PC-9 (cell line): ENCODE measurements around the gene SCOC. TPM values are rescaled to one million over a fixed set of nuclear protein-coding genes. Genes with fewer than 3 reads are reported as not detected.
A peak's percentile ranks its signal among the peaks of the same experiment; 100 is the strongest.

Experiments used
- BruUV-seq: library from RNA; stranded (reverse); fragments of 400-500 nt; replicated peaks from 2 replicates; lab custom pipeline; 2021; lab: Mats Ljungman, UMichigan
- CTCF ChIA-PET: fragments of 300-600 bp; sonication (Branson Sonifier 250); formaldehyde crosslinking; loops from one replicate; lab custom pipeline; 2022; ENCODE audit warnings: antibody characterized with exemption; lab: Charles Lee
- POLR2A ChIA-PET: fragments of 300-600 bp; sonication (Branson Sonifier 250); formaldehyde crosslinking; loops from one replicate; lab custom pipeline; 2022; ENCODE audit warnings: antibody characterized with exemption; ENCODE audit not compliant: unreplicated experiment; lab: Charles Lee
- DNase-seq, 2 experiments: peaks; one replicate each; pipeline versions ENCODE4 v3.0.0 to v3.0.0-alpha.2; 2015 to 2022; ENCODE audit warnings: mixed read lengths in 1 of 2
- H2AFZ ChIP-seq: fragments of 200-600 bp; sonication (generic); 2 replicates; pipeline ENCODE4 v1.8.1; 2017; ENCODE audit warnings: antibody characterized with exemption
- H3F3A ChIP-seq: fragments of 200-600 bp; sonication (generic); 2 replicates; pipeline ENCODE4 v1.8.1; 2017; ENCODE audit warnings: antibody characterized with exemption, mild to moderate bottlenecking, low read depth; ENCODE audit not compliant: insufficient read depth
- H3K27ac ChIP-seq: fragments of 200-600 bp; sonication (generic); 2 replicates; pipeline ENCODE4 v1.6.1; 2016; ENCODE audit warnings: mixed run types
- H3K27me3 ChIP-seq: fragments of 200-600 bp; sonication (generic); 2 replicates; pipeline ENCODE4 v1.6.1; 2016; ENCODE audit warnings: low read depth, mixed run types; ENCODE audit not compliant: insufficient read depth
- H3K36me3 ChIP-seq: fragments of 200-600 bp; sonication (generic); 2 replicates; pipeline ENCODE4 v1.6.1; 2016; ENCODE audit warnings: low read depth, mixed run types
- H3K4me1 ChIP-seq: fragments of 200-600 bp; sonication (generic); replicated peaks from 2 replicates; pipeline ENCODE4 v1.6.1; 2016; ENCODE audit warnings: mixed run types; ENCODE audit not compliant: insufficient read depth
- H3K4me2 ChIP-seq: fragments of 200-600 bp; sonication (generic); 2 replicates; pipeline ENCODE4 v1.6.1; 2017; ENCODE audit warnings: mixed run types
- H3K4me3 ChIP-seq: fragments of 200-600 bp; sonication (generic); 2 replicates; pipeline ENCODE4 v1.6.1; 2016; ENCODE audit warnings: mixed run types
- H3K79me2 ChIP-seq: fragments of 200-600 bp; sonication (generic); 2 replicates; pipeline ENCODE4 v1.6.1; 2017; ENCODE audit warnings: low read depth, mixed run types
- H3K9me2 ChIP-seq: fragments of 200-600 bp; sonication (generic); 2 replicates; pipeline ENCODE4 v1.8.1; 2017; ENCODE audit warnings: mild to moderate bottlenecking; ENCODE audit not compliant: insufficient read depth
- H3K9me3 ChIP-seq: fragments of 200-600 bp; sonication (generic); 2 replicates; pipeline ENCODE4 v1.8.1; 2016; ENCODE audit warnings: low read depth; ENCODE audit not compliant: insufficient read depth
- H4K20me1 ChIP-seq: fragments of 200-600 bp; sonication (generic); 2 replicates; pipeline ENCODE4 v1.8.1; 2017; ENCODE audit not compliant: insufficient read depth
- EZH2 ChIP-seq: fragments of 200-600 bp; sonication (generic); IDR thresholded peaks from 2 replicates; pipeline ENCODE4 v1.8.0; 2017; ENCODE audit warnings: antibody characterized with exemption, low read depth
- intact Hi-C: fragments of 100-400 bp; cut with micrococcal nuclease; formaldehyde crosslinking; loops from one replicate; pipeline ENCODE4 v1.10.0; 2022; ENCODE audit not compliant: unreplicated experiment
- total RNA-seq: library from RNA; stranded (reverse); gene quantifications from 2 replicates; pipeline ENCODE4 v1.2.3, GENCODE V29; 2021
- TF ChIP-seq, protein P1 (sequence below): fragments of 200-600 bp; sonication (generic); conservative IDR thresholded peaks from 2 replicates; pipeline ENCODE4 v1.6.1; 2017; ENCODE audit warnings: mixed run types, antibody characterized with exemption, mild to moderate bottlenecking, moderate library complexity

The SCOC gene
- total RNA-seq, 1 experiment from 2014 or later: 53.0 TPM

DNA sequence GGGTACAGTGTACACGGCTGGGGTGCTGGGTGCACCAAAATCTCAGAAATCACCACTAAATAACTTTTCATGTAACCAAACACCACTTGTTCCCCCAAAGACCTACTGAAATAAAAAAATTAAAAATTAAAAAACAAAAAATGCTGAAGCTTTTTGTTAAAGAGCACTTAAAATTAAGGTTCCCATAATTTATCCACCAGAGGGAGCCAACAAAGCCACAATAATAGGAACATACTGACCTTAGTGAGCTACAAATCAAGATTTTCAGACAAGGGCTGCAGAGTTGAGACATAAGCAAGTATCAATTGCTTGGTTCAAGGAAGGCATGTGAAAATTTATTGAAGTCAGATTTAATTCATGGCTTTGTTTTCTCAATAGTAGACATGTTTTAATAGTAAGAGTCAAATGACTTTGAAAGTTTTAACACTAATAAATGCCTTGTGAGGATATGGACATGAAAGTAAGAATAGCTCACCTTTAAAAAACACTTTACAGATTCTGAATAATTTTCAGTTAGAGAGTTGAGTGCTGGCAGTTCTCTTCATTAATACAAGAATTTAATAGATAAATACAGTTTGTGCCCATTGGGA lies 43.0 kb upstream of the SCOC start:
- no peaks in the 10 kb centered on the region for H3K27me3 ChIP-seq
- no peaks in the 10 kb centered on the region for H4K20me1 ChIP-seq
- DNase-seq: no peak
- H3F3A ChIP-seq: no peaks in the 10 kb centered on the region
- H2AFZ ChIP-seq: no peak overlapping the region
- CTCF ChIA-PET: interaction anchor here (0.5 to 1.9 kb wide), 6 partner anchors 10 to 1233 kb away, joined by 3 to 14 read pairs (median 4); no protein-coding TSS in a partner anchor
- no peaks in the 10 kb centered on the region for H3K9me3 ChIP-seq
- no peaks in the 10 kb centered on the region for H3K36me3 ChIP-seq
- no peaks in the 10 kb centered on the region for H3K79me2 ChIP-seq
- BruUV-seq: no TSS peak
- no peak overlapping the region for H3K4me3 ChIP-seq
- H3K4me1 ChIP-seq: no peaks in the 10 kb centered on the region
- no peak overlapping the region for H3K4me2 ChIP-seq
- no peak for TF ChIP-seq EZH2
- TF ChIP-seq, protein P1, sequence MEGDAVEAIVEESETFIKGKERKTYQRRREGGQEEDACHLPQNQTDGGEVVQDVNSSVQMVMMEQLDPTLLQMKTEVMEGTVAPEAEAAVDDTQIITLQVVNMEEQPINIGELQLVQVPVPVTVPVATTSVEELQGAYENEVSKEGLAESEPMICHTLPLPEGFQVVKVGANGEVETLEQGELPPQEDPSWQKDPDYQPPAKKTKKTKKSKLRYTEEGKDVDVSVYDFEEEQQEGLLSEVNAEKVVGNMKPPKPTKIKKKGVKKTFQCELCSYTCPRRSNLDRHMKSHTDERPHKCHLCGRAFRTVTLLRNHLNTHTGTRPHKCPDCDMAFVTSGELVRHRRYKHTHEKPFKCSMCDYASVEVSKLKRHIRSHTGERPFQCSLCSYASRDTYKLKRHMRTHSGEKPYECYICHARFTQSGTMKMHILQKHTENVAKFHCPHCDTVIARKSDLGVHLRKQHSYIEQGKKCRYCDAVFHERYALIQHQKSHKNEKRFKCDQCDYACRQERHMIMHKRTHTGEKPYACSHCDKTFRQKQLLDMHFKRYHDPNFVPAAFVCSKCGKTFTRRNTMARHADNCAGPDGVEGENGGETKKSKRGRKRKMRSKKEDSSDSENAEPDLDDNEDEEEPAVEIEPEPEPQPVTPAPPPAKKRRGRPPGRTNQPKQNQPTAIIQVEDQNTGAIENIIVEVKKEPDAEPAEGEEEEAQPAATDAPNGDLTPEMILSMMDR: peak; percentile 66
- H3K9me2 ChIP-seq: no peaks in the 10 kb centered on the region
- intact Hi-C loops: loop anchor here (5.0 kb wide), 1 partner anchor 588 kb away; no protein-coding TSS in a partner anchor
- POLR2A ChIA-PET: no interaction called here
- no peak overlapping the region for H3K27ac ChIP-seq

GRCh38 chr4:140331245-140331644 lies 42.2 kb upstream of the SCOC start:
- CTCF ChIA-PET: interaction anchor here (0.5 to 1.9 kb wide), 2 partner anchors 29 to 492 kb away, joined by 4 to 14 read pairs; no protein-coding TSS in a partner anchor
- TF ChIP-seq EZH2: no peak
- TF ChIP-seq, protein P1: no peak
- Histone ChIP-seq H3K27ac (no peak overlapping the region), H3K79me2 (no peaks in the 10 kb centered on the region), H3K36me3 (no peaks in the 10 kb centered on the region), H3K4me3 (no peak overlapping the region), H4K20me1 (no peaks in the 10 kb centered on the region), H3K9me2 (no peaks in the 10 kb centered on the region), H3K4me1 (no peaks in the 10 kb centered on the region), H3F3A (no peaks in the 10 kb centered on the region), H2AFZ (no peak overlapping the region), H3K27me3 (no peaks in the 10 kb centered on the region), H3K9me3 (no peaks in the 10 kb centered on the region), H3K4me2 (no peak overlapping the region)
- POLR2A ChIA-PET: no interaction called here
- DNase-seq: no peak
- BruUV-seq: no TSS peak
- intact Hi-C loops: loop anchor here (5.0 kb wide), 1 partner anchor 589 kb away; no protein-coding TSS in a partner anchor

- H3K27ac ChIP-seq: no peak overlapping the region
- POLR2A ChIA-PET: no interaction called here
- H2AFZ ChIP-seq: no peak overlapping the region
- no peaks in the 10 kb centered on the region for H3K79me2 ChIP-seq
- no peak for DNase-seq
- no peaks in the 10 kb centered on the region for H3K9me2 ChIP-seq
- no peaks in the 10 kb centered on the region for H4K20me1 ChIP-seq
- intact Hi-C loops: loop anchor here (5.0 kb wide), 1 partner anchor 590 kb away; no protein-coding TSS in a partner anchor
- H3K36me3 ChIP-seq: no peaks in the 10 kb centered on the region
- H3K4me3 ChIP-seq: no peak overlapping the region
- H3K4me1 ChIP-seq: no peaks in the 10 kb centered on the region
- H3K9me3 ChIP-seq: no peaks in the 10 kb centered on the region
- no TSS peak for BruUV-seq
- CTCF ChIA-PET: no interaction called here
- TF ChIP-seq, protein P1: no peak
- no peak for TF ChIP-seq EZH2
- no peaks in the 10 kb centered on the region for H3K27me3 ChIP-seq
- H3F3A ChIP-seq: no peaks in the 10 kb centered on the region
- H3K4me2 ChIP-seq: no peak overlapping the region
These were observed 41.6 kb upstream of the SCOC start for GRCh38 chr4:140331876-140332275.
